ENCODE results near the gene KRT83.

KRT83 gene

DNA sequence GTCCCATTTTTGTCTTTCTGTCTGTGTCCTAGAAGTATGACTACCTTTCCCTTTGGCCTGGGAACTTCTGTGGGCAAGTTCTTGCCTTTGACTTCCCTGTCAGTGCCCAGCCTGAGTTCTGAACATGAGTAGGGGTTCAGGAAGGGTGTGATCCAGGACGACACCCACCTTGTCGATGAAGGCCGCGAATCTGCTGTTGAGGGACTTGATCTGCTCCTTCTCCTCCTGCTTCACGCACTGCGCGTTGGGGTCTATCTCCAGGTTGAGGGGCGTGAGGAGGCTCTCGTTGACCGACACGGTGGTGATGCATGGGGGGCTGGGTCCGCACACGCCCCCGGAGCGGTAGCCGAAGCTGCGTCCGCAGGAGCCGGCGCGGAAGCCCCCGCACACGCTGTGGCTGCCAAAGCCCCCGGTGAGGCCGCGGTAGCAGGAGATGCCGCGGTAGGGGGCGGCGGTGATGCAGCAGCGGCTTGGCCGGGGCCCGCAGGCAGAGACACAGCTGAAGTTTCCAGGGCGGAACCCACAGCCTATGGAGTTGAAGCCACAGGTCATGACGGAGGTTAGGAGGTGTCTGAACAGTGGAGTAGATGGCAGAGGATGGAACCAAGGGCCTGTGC lies at the start of gene KRT83:
Gene KRT83, minus strand, starts transcription at position 615 of the 617 bp plus-strand sequence. Its CDS starts 63 bp downstream, at position 552.
- no peak for DNase-seq (ENCODE audit: low read depth)

DNA sequence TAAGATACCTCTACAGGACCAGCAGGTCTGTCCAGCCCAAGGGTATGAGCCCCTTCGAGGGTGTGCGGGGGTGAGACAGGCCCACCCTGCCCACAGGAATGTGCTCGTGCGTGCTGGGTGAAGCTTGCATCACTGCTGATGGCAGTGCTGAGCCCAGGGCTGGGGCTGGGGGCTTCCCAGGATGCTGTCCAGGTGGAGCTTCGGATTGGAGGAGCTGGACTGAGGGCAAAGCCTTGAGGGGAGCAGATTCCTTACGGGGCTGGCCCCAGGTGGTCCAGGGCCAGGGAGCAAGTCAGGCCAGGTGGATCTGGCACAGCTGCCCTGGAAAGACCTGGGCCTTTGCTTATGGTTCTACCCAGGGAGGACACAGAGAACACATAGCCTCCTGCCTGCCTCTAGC lies 48.6 kb upstream of the KRT83 start:
- DNase-seq (ENCODE audit: low read depth) = no peak

DNA sequence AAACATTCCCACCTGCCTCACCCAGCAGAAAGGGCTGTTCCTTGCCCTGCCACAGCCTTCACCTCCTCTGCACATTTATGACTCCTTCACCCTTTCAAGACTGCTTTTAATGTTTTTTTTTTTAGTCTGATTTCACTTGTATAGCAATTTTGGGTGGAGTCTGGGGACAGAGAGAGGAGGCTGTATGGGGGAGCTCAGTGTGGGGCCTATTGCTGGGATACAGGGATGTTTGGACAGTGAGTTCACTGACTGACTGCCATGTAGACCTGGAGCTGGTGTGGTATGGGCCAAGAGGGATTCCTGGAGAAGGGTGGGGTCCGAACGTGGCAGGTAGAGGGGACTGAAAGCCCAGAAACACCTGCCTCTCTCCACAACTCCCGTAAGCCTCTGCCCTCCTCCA lies 48.0 kb upstream of the KRT83 start:
- no peak for DNase-seq (ENCODE audit: low read depth)

DNA sequence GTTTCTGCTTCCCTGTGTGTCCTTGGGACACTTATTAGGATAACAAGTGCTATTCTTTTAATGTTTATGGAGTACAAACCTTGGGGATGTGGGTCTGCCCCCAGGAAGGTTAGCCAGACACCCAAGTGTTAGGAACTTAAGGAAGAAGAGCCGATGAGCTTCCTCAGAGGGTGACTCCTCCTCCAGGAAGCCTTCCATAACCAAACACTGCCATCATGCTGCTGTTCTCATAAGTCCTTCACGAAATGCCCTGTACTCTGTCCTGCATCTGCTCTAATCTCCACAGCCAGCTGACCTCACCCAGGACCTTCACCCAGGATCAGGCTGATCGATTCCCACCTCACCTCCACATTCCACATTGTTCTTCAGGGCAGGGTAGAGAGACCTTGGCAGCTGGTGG lies 47.3 kb upstream of the KRT83 start:
- DNase-seq (ENCODE audit: low read depth) = no peak

DNA sequence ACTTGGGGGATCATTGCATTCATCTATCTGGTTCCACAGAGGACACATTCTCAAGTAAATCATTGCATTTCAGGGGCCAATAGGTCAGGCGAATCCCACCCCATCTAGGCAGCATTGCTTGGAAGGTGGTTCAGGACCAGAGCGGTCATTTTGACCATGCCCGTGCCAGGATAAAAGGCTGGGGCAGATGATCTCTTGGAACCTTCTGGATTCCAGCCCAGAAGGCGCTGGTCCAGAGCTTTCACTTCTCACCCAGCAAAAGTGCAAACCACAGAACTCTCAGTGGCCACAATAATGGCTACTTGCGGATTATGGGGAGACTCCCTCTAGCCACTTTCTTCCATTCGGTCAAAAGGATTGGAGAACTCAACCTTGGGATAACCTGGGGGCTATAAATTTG lies 46.7 kb upstream of the KRT83 start:
- no peak for DNase-seq (ENCODE audit: low read depth)

DNA sequence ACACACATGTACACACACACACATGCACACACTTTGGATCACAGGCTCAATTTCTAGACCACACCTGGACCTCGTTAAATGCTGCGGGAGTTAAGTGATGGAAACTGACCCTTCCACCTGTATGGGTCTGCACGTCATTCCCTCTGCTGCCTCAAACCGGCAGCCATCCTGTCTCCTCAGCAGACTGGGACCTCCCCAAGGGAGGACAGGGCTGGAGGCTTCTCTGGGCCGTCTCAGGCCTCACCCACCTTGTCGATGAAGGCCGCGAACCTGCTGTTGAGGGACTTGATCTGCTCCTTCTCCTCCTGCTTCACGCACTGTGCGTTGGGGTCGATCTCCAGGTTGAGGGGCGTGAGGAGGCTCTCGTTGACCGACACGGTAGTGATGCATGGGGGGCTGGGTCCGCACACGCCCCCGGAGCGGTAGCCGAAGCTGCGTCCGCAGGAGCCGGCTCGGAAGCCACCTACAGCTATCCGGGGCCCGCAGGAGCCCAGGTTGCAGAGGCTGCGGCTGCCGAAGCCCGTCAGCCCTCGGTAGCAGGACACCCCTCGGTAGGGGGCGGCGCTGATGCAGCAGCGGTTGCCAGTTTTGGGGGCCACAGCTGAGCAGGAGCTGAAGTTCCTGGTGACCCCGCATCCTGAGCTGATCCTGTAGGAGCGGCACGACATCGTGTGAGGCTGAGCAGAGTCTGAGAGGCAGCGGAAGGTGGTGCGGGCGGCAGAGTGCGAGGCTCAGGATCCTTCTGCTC lies 45.7 kb upstream of the KRT83 start, which contains the start of gene KRT85:
Gene KRT85, minus strand, starts transcription at position 744 of the 748 bp plus-strand sequence. Its CDS starts 76 bp downstream, at position 668.
- no peak for DNase-seq (ENCODE audit: low read depth)

DNA sequence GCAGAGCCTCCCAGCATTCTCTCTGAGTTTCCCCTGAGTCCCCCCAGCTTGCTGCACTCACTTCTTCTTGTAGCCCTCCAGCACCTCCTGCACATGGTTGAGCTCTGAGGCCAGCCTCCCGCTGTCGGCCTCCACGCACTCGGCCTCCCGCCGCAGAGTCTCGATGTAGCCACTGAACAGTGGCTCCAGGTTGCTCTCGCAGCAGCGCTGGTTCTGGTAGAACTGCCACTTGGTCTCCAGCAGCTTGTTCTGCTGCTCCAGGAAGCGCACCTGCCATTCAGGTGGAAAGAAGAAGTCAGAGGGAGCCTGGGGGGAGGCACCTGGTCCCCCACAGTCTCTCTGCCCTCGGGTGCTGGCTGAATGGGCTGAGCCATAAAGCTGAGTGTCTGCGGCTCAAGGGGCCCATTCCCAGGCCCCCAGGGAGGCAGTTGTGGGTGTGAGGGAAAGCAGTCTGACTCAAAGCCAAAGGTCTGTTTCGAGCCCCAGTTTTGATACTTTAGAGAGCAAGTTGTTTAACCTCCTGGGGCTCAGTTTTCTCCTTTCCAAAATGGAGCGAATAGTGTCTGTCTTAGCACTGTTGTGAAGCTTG lies 43.8 kb upstream of the KRT83 start:
- DNase-seq (ENCODE audit: low read depth) = no peak

DNA sequence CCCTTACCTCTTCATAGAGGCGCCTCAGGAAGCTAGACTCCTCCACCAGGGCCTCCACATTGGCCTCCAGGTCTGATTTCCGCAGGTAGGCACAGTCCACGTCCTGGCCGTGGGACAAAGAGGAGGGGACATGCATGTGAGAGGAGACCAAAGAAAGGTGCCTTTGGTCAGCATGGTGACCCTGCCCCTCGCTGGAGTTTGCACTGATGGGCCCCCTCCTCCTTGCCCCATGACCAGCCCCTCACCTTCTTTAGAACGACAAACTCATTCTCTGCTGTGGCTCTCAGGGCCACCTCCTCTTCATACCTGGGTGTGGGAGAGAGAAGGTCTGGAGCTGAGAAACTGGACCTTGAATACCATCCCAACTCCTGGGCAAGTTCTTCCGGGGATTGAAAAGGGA lies 42.9 kb upstream of the KRT83 start:
- DNase-seq (ENCODE audit: low read depth) = no peak

DNA sequence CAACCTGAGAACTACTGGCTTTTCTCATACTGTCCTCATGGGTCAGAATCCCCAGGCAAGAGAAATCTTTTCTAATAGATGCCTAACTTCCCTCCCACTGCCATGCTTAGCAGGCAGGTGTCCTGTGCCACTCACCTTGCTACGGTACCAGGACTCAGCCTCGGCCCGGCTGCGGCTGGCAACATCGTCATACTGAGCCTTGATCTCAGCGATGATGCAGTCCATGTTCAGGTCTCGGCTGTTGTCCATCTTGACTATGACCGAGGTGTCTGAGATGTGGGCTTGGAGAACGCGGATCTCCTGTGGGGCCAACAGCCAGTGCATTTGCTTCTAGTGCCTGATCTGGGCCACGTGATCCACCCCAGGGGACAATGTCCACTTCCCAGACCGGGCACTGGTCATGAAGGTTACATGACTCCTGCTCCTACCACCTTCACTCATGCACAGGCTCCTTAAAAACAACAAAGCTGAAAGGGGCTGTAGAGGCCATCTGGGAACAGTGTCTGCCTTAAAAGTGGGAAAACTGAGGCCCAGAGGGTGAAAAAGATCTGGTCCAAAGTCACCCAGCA lies 42.0 kb upstream of the KRT83 start:
- DNase-seq (ENCODE audit: low read depth) = no peak

DNA sequence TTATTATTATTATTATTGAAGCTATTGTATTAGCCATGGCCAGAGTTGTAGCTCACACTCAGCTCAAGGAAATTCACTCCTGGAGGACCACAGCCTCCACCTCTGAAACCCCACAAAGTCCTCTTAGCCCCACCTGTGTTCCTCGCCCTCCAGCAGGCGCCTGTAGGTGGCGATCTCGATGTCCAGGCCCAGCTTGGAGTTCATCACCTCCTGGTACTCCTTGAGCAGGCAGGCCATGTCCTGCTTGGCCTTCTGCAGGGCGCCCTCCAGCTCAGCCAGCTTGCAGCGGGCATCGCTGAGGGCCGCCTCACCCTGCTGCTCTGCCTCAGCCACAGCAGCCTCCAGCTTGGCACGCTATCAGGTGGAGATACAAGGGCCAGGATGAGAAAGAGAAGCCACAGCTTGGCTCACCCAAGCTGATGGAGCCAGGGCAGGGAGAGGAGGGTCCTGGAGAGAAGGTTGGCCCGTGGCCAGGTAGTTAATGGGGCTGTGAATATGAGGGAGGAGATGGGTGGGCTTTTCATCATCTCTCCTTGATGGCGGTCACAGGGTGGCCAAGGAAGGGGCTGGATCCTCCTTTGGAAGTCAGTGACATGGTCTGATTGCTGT lies 41.0 kb upstream of the KRT83 start:
- DNase-seq (ENCODE audit: low read depth) = no peak

DNA sequence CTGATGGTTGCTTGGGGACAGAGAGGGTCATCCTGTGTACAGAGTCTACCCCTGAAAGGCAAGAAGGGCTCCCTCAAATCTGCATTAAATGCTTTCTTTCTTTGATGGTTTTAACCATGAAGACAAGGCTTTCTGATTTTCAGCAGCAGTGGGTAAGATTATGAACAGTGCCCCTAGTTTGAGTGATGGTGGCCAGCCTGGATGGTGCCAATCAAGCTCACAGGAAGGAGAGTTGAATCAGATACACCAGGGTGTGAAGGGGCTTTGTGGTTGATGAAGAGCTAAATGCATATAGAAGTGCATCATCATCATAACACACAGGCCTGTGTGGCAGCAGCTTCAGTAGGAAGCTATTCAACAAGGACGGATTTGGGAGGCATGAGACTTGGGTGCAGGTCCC lies 40.4 kb upstream of the KRT83 start:
- DNase-seq (ENCODE audit: low read depth) = no peak

DNA sequence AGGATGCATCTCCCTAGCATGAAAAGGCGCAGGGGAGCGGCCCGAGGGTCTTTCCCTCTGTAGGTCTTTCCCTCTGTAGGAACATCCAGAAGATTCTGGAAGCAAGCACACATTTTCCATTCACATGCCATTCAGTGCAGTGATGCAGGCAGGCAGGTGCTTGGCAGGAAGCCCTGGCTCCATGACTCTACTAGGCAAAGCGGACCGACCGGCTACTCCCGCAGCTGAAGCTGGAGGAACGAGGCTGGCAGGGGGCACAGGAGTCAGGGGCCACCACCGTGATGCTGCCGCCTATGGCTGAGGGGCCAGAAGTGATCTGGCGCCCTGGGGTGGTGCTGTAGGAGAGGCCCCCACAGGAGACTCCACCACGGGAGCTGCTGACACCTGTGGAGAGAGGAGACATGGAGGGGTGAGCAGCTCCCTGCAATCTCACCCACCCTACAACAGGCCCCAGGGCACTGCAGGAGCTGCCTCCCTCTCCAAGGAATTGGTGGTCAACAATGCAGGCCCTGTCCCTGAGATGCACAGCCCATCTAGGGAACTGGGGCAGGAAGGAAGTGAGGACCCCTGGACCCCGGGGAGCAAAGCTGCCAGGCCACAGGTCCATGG lies 39.6 kb upstream of the KRT83 start:
- no peak for DNase-seq (ENCODE audit: low read depth)

DNA sequence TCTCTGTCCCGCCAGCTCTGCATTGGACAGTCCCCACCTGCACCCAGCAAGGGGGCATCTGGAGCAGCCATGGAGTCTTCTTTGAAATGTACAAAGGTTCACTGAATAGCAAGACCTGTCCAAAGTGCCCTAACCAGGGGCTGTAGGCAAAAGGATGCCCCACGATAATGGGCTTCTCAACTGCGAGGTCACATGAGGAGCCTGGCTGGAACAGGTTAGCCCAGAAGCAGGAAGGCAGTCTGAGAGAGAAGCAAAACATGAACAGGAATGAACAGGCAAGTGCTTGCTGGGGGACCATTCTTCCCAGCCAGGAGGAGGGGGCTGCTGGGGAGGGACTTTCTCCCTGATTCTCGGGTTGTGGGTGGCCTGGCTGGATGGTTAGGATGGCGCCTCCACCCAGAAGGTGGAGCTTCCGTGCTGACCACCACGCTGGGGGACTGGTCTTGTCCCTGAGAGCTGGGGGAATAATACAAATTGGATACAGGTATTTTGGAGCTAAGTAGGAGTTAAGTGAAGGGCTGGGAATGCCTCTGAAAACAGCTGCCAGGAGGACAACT lies 39.0 kb upstream of the KRT83 start:
- no peak for DNase-seq (ENCODE audit: low read depth)

DNA sequence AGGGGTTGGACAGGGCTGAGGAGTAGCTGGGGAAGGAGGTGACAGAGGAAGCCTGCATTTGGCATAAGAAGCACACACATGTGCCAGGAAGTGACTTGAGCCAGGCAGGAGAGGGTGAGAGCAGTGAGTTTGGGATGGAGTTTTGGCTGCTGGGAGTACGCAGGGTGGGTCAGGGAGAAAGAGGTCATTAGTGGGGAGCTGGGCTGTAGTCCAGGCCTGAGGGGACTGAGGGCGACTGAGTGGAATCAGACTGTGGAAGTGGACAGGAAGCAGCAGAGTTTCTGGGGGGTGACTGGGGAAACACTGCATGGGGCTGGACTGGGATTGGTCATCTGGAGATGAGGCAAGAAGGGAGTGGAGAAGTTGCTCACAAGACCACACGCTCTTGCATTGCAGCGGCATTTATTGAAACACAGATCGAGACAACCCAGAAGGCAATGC lies 38.4 kb upstream of the KRT83 start:
- DNase-seq (ENCODE audit: low read depth) = no peak

DNA sequence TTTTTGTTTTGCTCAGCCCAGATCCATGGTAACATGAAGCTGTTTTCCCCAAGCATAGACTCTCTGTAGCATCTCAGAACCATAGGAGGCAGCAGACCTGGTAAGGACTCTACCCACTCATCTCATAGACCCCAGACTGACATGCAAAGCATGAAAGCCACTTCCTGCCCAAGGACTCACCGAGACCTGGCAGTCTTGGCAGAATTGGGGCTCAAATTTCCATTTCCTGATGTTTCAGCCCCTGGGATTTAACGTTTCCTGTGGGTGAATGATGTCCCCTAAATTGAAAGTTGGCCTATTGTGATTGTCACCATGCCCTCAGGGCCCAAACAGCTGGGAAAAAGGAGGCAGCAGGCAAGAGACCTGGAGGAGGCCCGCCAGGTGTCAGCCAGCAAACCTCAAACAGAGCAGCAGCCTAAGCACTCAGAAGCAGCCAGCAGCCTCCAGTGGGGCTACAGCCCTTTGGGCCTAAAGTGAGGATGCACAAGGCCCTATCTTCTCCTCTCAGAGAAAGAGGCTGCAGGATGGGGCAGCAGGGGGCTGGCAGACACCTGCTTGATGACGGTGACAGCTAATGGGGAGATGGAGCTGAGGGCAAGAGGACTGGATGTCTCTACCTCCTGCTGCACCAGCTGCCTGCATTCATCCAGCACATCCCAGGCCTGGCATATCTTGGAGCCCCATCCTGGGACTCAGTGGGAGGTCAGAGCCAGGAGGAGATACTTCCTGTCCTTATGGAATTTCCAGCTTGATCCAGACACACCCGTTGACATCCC lies 37.6 kb upstream of the KRT83 start:
- DNase-seq (ENCODE audit: low read depth) = no peak

DNA sequence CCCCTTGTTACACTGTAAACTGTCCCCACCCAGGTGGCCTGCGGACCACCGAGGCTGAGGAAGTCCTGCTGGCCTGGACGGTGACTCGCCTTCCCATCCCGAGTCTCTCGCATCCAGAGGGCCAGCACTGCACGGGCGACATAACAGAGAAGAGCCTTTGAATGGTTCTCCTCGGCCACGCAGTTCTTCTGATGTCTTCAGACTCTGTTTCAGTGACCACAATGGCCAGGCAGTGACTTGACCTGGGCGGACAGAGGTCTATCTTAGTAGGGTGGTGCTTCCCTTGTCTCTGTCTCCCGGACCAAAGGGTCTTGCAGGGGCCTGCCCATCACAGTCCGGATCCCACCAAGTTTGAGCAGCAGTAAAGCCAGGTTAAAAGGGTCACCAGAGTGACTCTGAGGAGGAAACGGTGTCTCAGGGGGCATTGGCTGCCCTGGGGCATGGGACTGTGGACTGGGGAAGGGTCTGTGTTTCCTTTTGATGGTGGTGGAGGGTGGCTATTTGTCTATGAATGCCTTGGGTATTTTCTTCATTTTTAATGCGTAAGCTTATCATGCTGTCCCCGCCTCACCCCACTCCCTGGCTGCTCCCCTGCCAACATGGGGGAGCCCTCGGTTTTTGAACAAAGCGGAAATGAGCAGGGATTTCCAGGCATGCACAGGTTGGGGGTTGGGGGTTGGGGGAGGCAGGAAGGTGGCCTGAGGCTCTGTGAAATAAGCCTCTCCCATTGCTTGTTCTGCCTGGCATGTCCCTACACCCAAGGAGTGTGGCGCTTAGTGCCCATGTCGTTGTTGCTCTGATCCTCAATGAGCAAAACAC lies 35.8 kb upstream of the KRT83 start:
- DNase-seq (ENCODE audit: low read depth) = no peak

DNA sequence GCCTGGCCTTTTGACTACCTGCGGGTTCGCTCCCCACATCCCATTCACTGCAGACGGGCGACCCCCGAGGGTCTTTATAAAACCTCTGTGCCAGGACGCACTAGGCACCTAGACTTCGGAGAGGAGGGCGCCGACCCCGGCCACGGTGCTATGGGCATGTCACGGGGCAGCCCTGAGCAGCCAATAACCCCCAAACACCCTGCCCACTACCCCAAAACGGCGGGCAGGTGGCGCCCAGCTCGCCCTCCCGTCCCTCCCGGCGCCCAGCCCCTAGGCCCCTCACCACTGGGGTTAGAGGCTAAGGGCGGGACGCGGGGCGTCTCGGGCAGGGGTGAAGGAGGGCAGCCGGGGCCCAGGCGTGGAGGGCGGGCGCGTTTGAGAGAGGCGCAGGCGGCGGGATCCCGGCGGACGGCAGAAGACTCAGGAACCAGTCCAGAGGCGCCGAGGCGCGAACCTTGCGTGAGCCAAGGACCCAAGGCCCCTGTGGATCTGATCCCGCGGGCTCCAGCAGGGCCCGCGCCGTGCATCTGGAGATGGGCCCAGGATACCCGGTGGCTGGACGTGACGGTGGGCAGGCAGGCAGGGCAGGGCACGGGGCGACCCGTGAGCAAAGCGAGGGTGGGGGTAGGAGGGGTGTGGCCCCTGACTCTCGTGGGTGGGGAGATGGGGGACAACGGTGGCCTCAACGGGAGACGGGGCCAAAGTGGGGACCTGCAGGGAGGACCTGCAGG lies 35.0 kb upstream of the KRT83 start:
- DNase-seq (ENCODE audit: low read depth) = no peak

DNA sequence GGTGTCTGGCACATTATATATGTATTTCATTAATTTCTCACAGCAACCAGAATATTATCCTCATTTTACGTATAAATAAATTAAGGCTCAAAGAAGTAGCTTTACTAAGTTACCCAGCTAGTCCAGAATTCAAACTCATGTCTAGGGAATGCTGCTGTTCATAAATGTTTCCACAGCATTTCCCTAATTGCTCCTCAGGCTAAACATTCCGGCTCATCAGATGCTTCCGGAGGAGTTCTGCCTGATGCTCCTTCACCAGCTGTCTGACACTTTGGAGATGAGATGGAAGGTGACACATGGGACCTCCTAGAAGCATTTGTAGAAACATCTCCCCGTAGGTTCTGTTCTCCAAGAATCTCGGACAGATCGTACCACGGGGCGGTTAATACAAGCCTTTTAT lies 34.0 kb upstream of the KRT83 start:
- no peak for DNase-seq (ENCODE audit: low read depth)

DNA sequence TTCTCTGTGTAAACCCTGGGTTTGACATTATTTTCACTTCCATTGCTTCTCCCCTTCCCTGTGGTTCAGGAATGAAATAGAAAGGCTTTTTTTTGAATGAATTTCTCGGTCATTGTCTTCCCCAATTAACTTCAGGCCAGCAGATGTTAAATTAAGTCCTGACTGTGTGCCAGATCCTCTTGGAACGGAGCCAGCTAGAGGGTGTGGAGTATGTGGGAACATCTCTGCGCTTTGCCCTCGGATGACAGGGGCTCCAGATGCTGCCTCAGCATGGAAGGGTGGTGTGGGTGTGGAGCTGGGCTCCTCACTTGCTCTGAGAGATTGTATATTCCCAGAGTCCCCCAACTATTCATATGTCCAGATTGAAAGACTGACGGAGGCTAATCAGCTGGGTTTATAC lies 33.0 kb upstream of the KRT83 start:
- DNase-seq (ENCODE audit: low read depth) = no peak
